Endothelial cell of umbilical vein (primary cell): ENCODE results near the gene CNST. TPM values are rescaled to one million over a fixed set of nuclear protein-coding genes. Genes with fewer than 3 reads are reported as not detected.
"Not testable (repeated sequence)": the region's sequence is repeated elsewhere in the genome, so short reads cannot be mapped to it uniquely, and the experiment has no call there.

Experiments
- BruUV-seq: library from RNA; stranded (reverse); fragments of 400-500 nt; replicated peaks from 2 replicates; lab custom pipeline; 2021; lab: Mats Ljungman, UMichigan
- CTCF ChIA-PET: fragments of 300-600, 350-600 bp; sonication (Branson Sonifier 250); formaldehyde crosslinking; loops from one replicate; lab custom pipeline; 2021; ENCODE audit warnings: antibody characterized with exemption, inconsistent platforms; lab: Charles Lee
- POLR2A ChIA-PET: fragments of 300-600, 350-600 bp; sonication (Branson Sonifier 250); formaldehyde crosslinking; loops from one replicate; lab custom pipeline; 2021; ENCODE audit warnings: antibody characterized with exemption, inconsistent platforms; lab: Charles Lee
- DNase-seq: peaks from one replicate; pipeline ENCODE4 v3.0.0-alpha.2; 2011; ENCODE audit warnings: low read depth, low spot score
- FAIRE-seq: peaks from 2 replicates; lab custom pipeline; 2011; peaks lifted over from hg19 to GRCh38; lab: Jason Lieb, UNC
- H2AFZ ChIP-seq: 2 replicates; pipeline ENCODE4 v1.6.0; 2012; ENCODE audit warnings: low read depth, low read length, control low read depth, inconsistent platforms
- H3K27ac ChIP-seq: 2 replicates; pipeline ENCODE4 v1.5.1; 2011; ENCODE audit warnings: low read depth, mild to moderate bottlenecking, control low read depth, low read length, moderate library complexity; ENCODE audit not compliant: insufficient read depth
- H3K27me3 ChIP-seq, 2 experiments: 2 replicates each; pipeline versions ENCODE4 v1.6.0 to v1.6.1; 2011; ENCODE audit warnings: low read length in 2 of 2, mixed read lengths in 1 of 2; ENCODE audit not compliant: control insufficient read depth in 2 of 2, insufficient read depth in 2 of 2
- H3K36me3 ChIP-seq, 2 experiments: 2 replicates in 1 of 2; 3 replicates in 1 of 2; pipeline ENCODE4 v1.5.1; 2011; ENCODE audit warnings: low read length in 2 of 2, mild to moderate bottlenecking in 1 of 2, moderate library complexity in 1 of 2; ENCODE audit not compliant: control insufficient read depth in 2 of 2, insufficient read depth in 2 of 2; ENCODE audit errors: extremely low read depth in 1 of 2
- H3K4me1 ChIP-seq: 3 replicates; pipeline ENCODE4 v1.5.1; 2011; ENCODE audit warnings: mild to moderate bottlenecking, low read length; ENCODE audit not compliant: control insufficient read depth, insufficient read depth; ENCODE audit errors: extremely low read depth
- H3K4me2 ChIP-seq: 2 replicates; pipeline ENCODE4 v1.6.1; 2011; ENCODE audit warnings: low read length, control low read depth, mixed read lengths; ENCODE audit not compliant: insufficient read depth
- H3K4me3 ChIP-seq, 3 experiments: fragments of 200-600 bp in 1 of 3; sonication (generic), shearing (Covaris generic) in 1 of 3; replicated peaks in 1 of 3; 2 replicates each; pipeline ENCODE4 v1.5.1; 2011 to 2016; ENCODE audit warnings: control low read depth in 3 of 3, low read length in 3 of 3, mild to moderate bottlenecking in 2 of 3, inconsistent platforms in 1 of 3, low read depth in 1 of 3, moderate library complexity in 1 of 3; ENCODE audit not compliant: insufficient read depth in 1 of 3
- H3K79me2 ChIP-seq: 2 replicates; pipeline ENCODE4 v1.6.0; 2012; ENCODE audit warnings: low read length, inconsistent platforms; ENCODE audit not compliant: control insufficient read depth, insufficient read depth
- H3K9ac ChIP-seq: replicated peaks from 2 replicates; pipeline ENCODE3; 2011; ENCODE audit warnings: low read length, control low read depth; ENCODE audit not compliant: insufficient read depth; ENCODE audit errors: extremely low read depth
- H3K9me1 ChIP-seq: replicated peaks from 3 replicates; pipeline ENCODE4 v1.6.0; 2011; ENCODE audit warnings: mild to moderate bottlenecking, low read length; ENCODE audit not compliant: control insufficient read depth, insufficient read depth; ENCODE audit errors: extremely low read depth
- H3K9me3 ChIP-seq: replicated peaks from 2 replicates; pipeline ENCODE4 v1.5.1; 2012; ENCODE audit warnings: low read length, inconsistent platforms; ENCODE audit not compliant: control insufficient read depth, insufficient read depth
- H4K20me1 ChIP-seq: replicated peaks from 2 replicates; pipeline ENCODE3; 2011; ENCODE audit warnings: mild to moderate bottlenecking, low read length; ENCODE audit not compliant: control insufficient read depth, insufficient read depth; ENCODE audit errors: extremely low read depth
- CTCF ChIP-seq, 2 donors: IDR thresholded peaks; 1 replicate in 1 of 2; 2 replicates in 1 of 2; pipeline ENCODE4 v1.5.1; 2011; ENCODE audit warnings: low read length in 2 of 2, mild to moderate bottlenecking in 2 of 2, moderate library complexity in 2 of 2, control low read depth in 1 of 2, inconsistent platforms in 1 of 2, low read depth in 1 of 2; ENCODE audit not compliant: insufficient read depth in 1 of 2; ENCODE audit errors: extremely low read depth in 1 of 2
- EZH2 ChIP-seq: IDR thresholded peaks from 2 replicates; pipeline ENCODE4 v1.6.1; 2012; ENCODE audit warnings: borderline replicate concordance, low read depth, mild to moderate bottlenecking, moderate library complexity, low read length, inconsistent platforms; ENCODE audit not compliant: severe bottlenecking
- FOS ChIP-seq: IDR thresholded peaks from 2 replicates; pipeline ENCODE4 v1.6.1; 2011; ENCODE audit warnings: mild to moderate bottlenecking, low read length, moderate library complexity, borderline replicate concordance; ENCODE audit not compliant: insufficient read depth
- GATA2 ChIP-seq: IDR thresholded peaks from 2 replicates; pipeline ENCODE4 v1.7.0; 2011; ENCODE audit warnings: low read depth, mild to moderate bottlenecking, moderate library complexity, mixed read lengths, low read length; ENCODE audit not compliant: insufficient read length, insufficient read depth
- JUN ChIP-seq: IDR thresholded peaks from 2 replicates; pipeline ENCODE4 v1.6.1; 2011; ENCODE audit warnings: borderline replicate concordance, low read depth; ENCODE audit not compliant: insufficient read length, insufficient read depth
- MAX ChIP-seq: IDR thresholded peaks from 2 replicates; pipeline ENCODE4 v1.6.1; 2011; ENCODE audit not compliant: insufficient read depth, insufficient read length
- MYC ChIP-seq: IDR thresholded peaks from one replicate; pipeline ENCODE4 v1.6.1; 2011; ENCODE audit warnings: mild to moderate bottlenecking, low read depth, low read length
- POLR2A ChIP-seq: IDR thresholded peaks from 2 replicates; pipeline ENCODE4 v1.6.1; 2012; ENCODE audit warnings: low read depth, mild to moderate bottlenecking, control low read depth, low read length
- POLR2AphosphoS5 ChIP-seq: IDR thresholded peaks from 2 replicates; pipeline ENCODE4 v1.6.1; 2012; ENCODE audit warnings: low read depth, mild to moderate bottlenecking, control low read depth, low read length, moderate library complexity; ENCODE audit not compliant: insufficient read depth
- dilution Hi-C: fragments of 300-500 bp; cut with MboI; formaldehyde crosslinking; loops from one replicate; pipeline ENCODE4 v1.15.0; 2019; ENCODE audit warnings: low sequenced_read_pairs; ENCODE audit not compliant: extremely low pct_ligation_motif_present
- intact Hi-C: fragments of 100-400 bp; cut with micrococcal nuclease; formaldehyde crosslinking; loops from one replicate; pipeline ENCODE4 v1.10.0; 2022
- polyA plus RNA-seq, 4 experiments: library from polyadenylated mRNA; depleted of rRNA in 3 of 4; stranded (reverse) in 3 of 4; unstranded in 1 of 4; fragments of >200 nt; gene quantifications; 2 replicates each; pipeline versions ENCODE4 v1.2.1 to v1.2.3, GENCODE V29; 2011 to 2012; ENCODE audit warnings: missing spikeins in 1 of 4
- total RNA-seq: library from RNA; stranded (reverse); gene quantifications from 2 replicates; pipeline ENCODE4 v1.2.3, GENCODE V29; 2021

CNST gene
- total and polyA plus RNA-seq, 2 donors (not counting 3 experiments of a cell fraction or from before 2014, with no cell fraction given) = 6.3 to 18.1 TPM

- H3K27ac ChIP-seq = no peak overlapping the region
- no peaks in the 10 kb centered on the region for H3K9me3 ChIP-seq
- H3K9ac ChIP-seq = no peak overlapping the region
- POLR2A ChIA-PET = no interaction called here
- FAIRE-seq = no peak
- no peaks in the 10 kb centered on the region for H3K4me1 ChIP-seq
- no peaks in the 10 kb centered on the region for H3K36me3 ChIP-seq
- no peak overlapping the region for H2AFZ ChIP-seq
- no peaks in the 10 kb centered on the region for H3K27me3 ChIP-seq
- no peaks in the 10 kb centered on the region for H3K9me1 ChIP-seq
- TF ChIP-seq MYC (no peak), POLR2AphosphoS5 (no peak), MAX (no peak), POLR2A (no peak)
- BruUV-seq = no TSS peak
- CTCF ChIA-PET = interaction anchor here (0.6 to 2.0 kb wide), 5 partner anchors 8 to 99 kb away, joined by 3 to 7 read pairs (median 3); partner anchors contain the start of genes CNST and TFB2M
- DNase-seq = no peak
- H3K79me2 ChIP-seq = peaks cover 28% of the 10 kb centered on the region
- H4K20me1 ChIP-seq = no peaks in the 10 kb centered on the region
- dilution Hi-C loops = no loop called here
- intact Hi-C loops = no loop called here
- no peak overlapping the region for H3K4me2 ChIP-seq
- no peak overlapping the region for H3K4me3 ChIP-seq
Observed at GRCh38 chr1:246600579-246600978, 34.3 kb downstream of the CNST start.

GRCh38 chr1:246602194-246602593 is 35.9 kb downstream of the CNST start:
- CTCF ChIA-PET = interaction anchor here (0.9 kb wide), 1 partner anchor 36 kb away, joined by 3 read pairs; the partner anchor contains the start of genes CNST and TFB2M
- no peak for DNase-seq
- TF ChIP-seq POLR2AphosphoS5 (no peak), MYC (no peak), JUN (no peak), EZH2 (no peak), FOS (no peak), CTCF (IDR thresholded peaks at IDR 0.05; ENCODE audit: extremely low read depth in 1 of 2, insufficient read depth in 1 of 2, low read depth in 1 of 2, low read length in 2 of 2) (no peak), POLR2A (no peak), GATA2 (no peak)

GRCh38 chr1:246605231-246605630 is 39.0 kb downstream of the CNST start:
- H2AFZ ChIP-seq, H3K27ac ChIP-seq, FAIRE-seq, intact Hi-C loops, H3K4me3 ChIP-seq, POLR2A ChIA-PET, dilution Hi-C loops, DNase-seq, H4K20me1 ChIP-seq, CTCF ChIA-PET, BruUV-seq, H3K9me3 ChIP-seq, H3K27me3 ChIP-seq, H3K4me2 ChIP-seq, H3K36me3 ChIP-seq, H3K9ac ChIP-seq, H3K9me1 ChIP-seq: not testable (repeated sequence)
- peaks cover 19% of the 10 kb centered on the region for H3K79me2 ChIP-seq
- peaks cover 17% of the 10 kb centered on the region for H3K4me1 ChIP-seq

More at GRCh38 chr1:246602194-246602593, 35.9 kb downstream of the CNST start:
- H3K27me3 ChIP-seq = no peaks in the 10 kb centered on the region
- no peaks in the 10 kb centered on the region for H3K4me1 ChIP-seq
- no peaks in the 10 kb centered on the region for H3K36me3 ChIP-seq
- no TSS peak for BruUV-seq
- no peaks in the 10 kb centered on the region for H3K9me1 ChIP-seq
- no peak overlapping the region for H3K4me2 ChIP-seq
- no peak overlapping the region for H3K9ac ChIP-seq
- no peaks in the 10 kb centered on the region for H3K9me3 ChIP-seq
- POLR2A ChIA-PET = no interaction called here
- H3K4me3 ChIP-seq = no peak overlapping the region
- dilution Hi-C loops (no loop called here), intact Hi-C loops (no loop called here)
- no peak overlapping the region for H3K27ac ChIP-seq
- FAIRE-seq = no peak
- H3K79me2 ChIP-seq = peaks cover 21% of the 10 kb centered on the region
- H2AFZ ChIP-seq = no peak overlapping the region
- H4K20me1 ChIP-seq = no peaks in the 10 kb centered on the region
